HepG2 (cell line): Measurements from ENCODE around the gene CDH22. TPM values are rescaled to one million over a fixed set of nuclear protein-coding genes. Genes with fewer than 3 reads are reported as not detected.

Experiments
- JUND ChIP-seq: sonication (generic); formaldehyde crosslinking; IDR thresholded peaks from 2 replicates; pipeline ENCODE4 v1.8.0; 2022; ENCODE audit warnings: mild to moderate bottlenecking, missing genetic modification reagents
- RXRA ChIP-seq: sonication (generic); formaldehyde crosslinking; IDR thresholded peaks from 2 replicates; pipeline ENCODE4 v1.5.1; 2020; ENCODE audit warnings: missing genetic modification reagents
- SNAPC4 ChIP-seq: sonication (generic); formaldehyde crosslinking; IDR thresholded peaks from 2 replicates; pipeline ENCODE4 v1.4.0; 2020; ENCODE audit warnings: mild to moderate bottlenecking, missing genetic modification reagents
- THAP9 ChIP-seq: sonication (generic); formaldehyde crosslinking; IDR thresholded peaks from 2 replicates; pipeline ENCODE4; 2020; ENCODE audit warnings: missing genetic modification reagents, mild to moderate bottlenecking, borderline replicate concordance
- polyA plus RNA-seq, 8 experiments: library from polyadenylated mRNA; depleted of rRNA in 3 of 8; stranded (reverse) in 7 of 8; unstranded in 1 of 8; fragments of >200 nt; fragmentation: Illumina TruSeq in 4 of 8; extraction: Trizol in 4 of 8; gene quantifications; 2 replicates each; pipeline versions ENCODE4 v1.2.1 to v1.2.3, GENCODE V29; 2011 to 2016; ENCODE audit warnings: low read depth in 4 of 8, missing spikeins in 1 of 8, mixed read lengths in 1 of 8; ENCODE audit not compliant: insufficient read depth in 1 of 8
- total RNA-seq, 5 experiments: library from RNA; depleted of rRNA; stranded (reverse); fragments of >200 nt; fragmentation: Illumina TruSeq; extraction: Trizol; gene quantifications; 2 replicates each; pipeline ENCODE4 v1.2.3, GENCODE V29; 2016; ENCODE audit warnings: low read depth in 1 of 5

CDH22 gene
- total and polyA plus RNA-seq, 2 of the 13 experiments (the other 11 are each of a cell fraction or from before 2014, with no cell fraction given): not detected

GRCh38 chr20:46203510-46203837 lies 104.8 kb downstream of the CDH22 start (continued):
- TF ChIP-seq THAP9 (CRISPR knock-in tag) (no peak), SNAPC4 (CRISPR knock-in tag) (no peak), RXRA (CRISPR knock-in tag) (no peak), JUND (CRISPR knock-in tag) (no peak)
